Mesodermal cell (in vitro differentiated cells): ENCODE measurements around the gene GSX2.

ENCODE experiments used
- H3K27ac ChIP-seq: 2 replicates; pipeline ENCODE4 v1.7.0; 2013; ENCODE audit warnings: mild to moderate bottlenecking, low read depth, low read length, moderate library complexity; ENCODE audit not compliant: severe bottlenecking
- H3K36me3 ChIP-seq: 2 replicates; pipeline ENCODE4 v1.7.1; 2013; ENCODE audit warnings: mild to moderate bottlenecking, low read length, moderate library complexity; ENCODE audit not compliant: control insufficient read depth, insufficient read depth
- H3K4me1 ChIP-seq: one replicate; pipeline ENCODE4 v1.7.1; 2013; ENCODE audit warnings: mild to moderate bottlenecking, low read length; ENCODE audit not compliant: insufficient read depth, control insufficient read depth, poor library complexity, severe bottlenecking
- H3K4me3 ChIP-seq: 2 replicates; pipeline ENCODE4 v1.7.0; 2013; ENCODE audit warnings: low read length, control low read depth, mild to moderate bottlenecking; ENCODE audit not compliant: insufficient read depth, poor library complexity, severe bottlenecking; ENCODE audit errors: extremely low read depth
- H3K9me3 ChIP-seq: 2 replicates; pipeline ENCODE4 v1.7.1; 2013; ENCODE audit warnings: mild to moderate bottlenecking, low read length, moderate library complexity; ENCODE audit not compliant: control insufficient read depth
- WGBS, 2 experiments: methylation state at CpG; one replicate each; pipeline ENCODE4 v1.1.5; 2013; ENCODE audit warnings: missing lambda C conversion rate in 2 of 2; ENCODE audit not compliant: insufficient coverage in 2 of 2; 5-methylcytosine and 5-hydroxymethylcytosine counted together

The GSX2 gene

GRCh38 chr4:54077812-54078211 is 22.2 kb upstream of the GSX2 start:
- Histone ChIP-seq H3K9me3 (no peaks in the 10 kb centered on the region), H3K36me3 (no peaks in the 10 kb centered on the region), H3K4me3 (no peak overlapping the region), H3K4me1 (peaks cover 33% of the 10 kb centered on the region), H3K27ac (no peak overlapping the region)
- WGBS, 2 experiments, result 100% methylated on average over 1 of the region's 1 CpG; no CpG with 5 or more reads in 1 of the 2 experiments

DNA sequence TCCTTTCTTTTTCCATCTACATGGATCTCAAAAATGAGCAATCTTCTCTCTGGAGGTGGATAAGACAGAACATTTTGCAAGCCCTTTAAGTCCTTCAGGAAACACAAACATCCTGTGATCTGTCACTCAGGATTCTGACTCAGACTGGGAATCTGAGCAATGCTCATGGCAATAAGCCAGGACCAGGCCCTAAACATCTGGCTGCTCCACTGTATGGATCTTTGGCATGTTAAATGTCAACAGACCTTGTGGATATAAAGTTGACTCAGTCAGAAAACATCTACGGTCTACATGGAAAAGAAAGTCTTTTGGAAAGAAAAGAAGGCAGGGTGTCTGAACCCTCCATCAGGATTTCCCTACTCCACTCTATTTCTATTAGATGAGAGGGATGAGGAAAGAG is 17.8 kb upstream of the GSX2 start:
- Histone ChIP-seq H3K4me1 (peaks cover 34% of the 10 kb centered on the region), H3K36me3 (no peaks in the 10 kb centered on the region), H3K27ac (peak overlapping the region; percentile 76), H3K9me3 (no peaks in the 10 kb centered on the region), H3K4me3 (no peak overlapping the region)
- WGBS, 2 experiments, result no CpG with 5 or more reads among the region's 1 CpG

- Histone ChIP-seq H3K4me1 (peaks cover 26% of the 10 kb centered on the region), H3K27ac (no peak overlapping the region), H3K36me3 (no peaks in the 10 kb centered on the region), H3K4me3 (no peak overlapping the region), H3K9me3 (no peaks in the 10 kb centered on the region)
- 100% methylated on average over 3 of the region's 3 CpGs; no CpG with 5 or more reads in 1 of the 2 experiments for WGBS, 2 experiments
Observed at GRCh38 chr4:54085284-54085683, 14.7 kb upstream of the GSX2 start.

- Histone ChIP-seq H3K4me3 (no peak overlapping the region), H3K27ac (no peak overlapping the region), H3K4me1 (peaks cover 16% of the 10 kb centered on the region), H3K9me3 (no peaks in the 10 kb centered on the region), H3K36me3 (no peaks in the 10 kb centered on the region)
- 100% methylated on average over 1 of the region's 1 CpG; no CpG with 5 or more reads in 1 of the 2 experiments for WGBS, 2 experiments
Observed at GRCh38 chr4:54089875-54090274, 10.1 kb upstream of the GSX2 start.

- WGBS, 2 experiments, result 75 to 92% methylated on average over 2 to 4 of the region's 8 CpGs
- Histone ChIP-seq H3K27ac (no peak overlapping the region), H3K9me3 (no peaks in the 10 kb centered on the region), H3K4me1 (peaks cover 12% of the 10 kb centered on the region), H3K36me3 (no peaks in the 10 kb centered on the region), H3K4me3 (no peak overlapping the region)
Observed at GRCh38 chr4:54090404-54090803, 9.6 kb upstream of the GSX2 start.

DNA sequence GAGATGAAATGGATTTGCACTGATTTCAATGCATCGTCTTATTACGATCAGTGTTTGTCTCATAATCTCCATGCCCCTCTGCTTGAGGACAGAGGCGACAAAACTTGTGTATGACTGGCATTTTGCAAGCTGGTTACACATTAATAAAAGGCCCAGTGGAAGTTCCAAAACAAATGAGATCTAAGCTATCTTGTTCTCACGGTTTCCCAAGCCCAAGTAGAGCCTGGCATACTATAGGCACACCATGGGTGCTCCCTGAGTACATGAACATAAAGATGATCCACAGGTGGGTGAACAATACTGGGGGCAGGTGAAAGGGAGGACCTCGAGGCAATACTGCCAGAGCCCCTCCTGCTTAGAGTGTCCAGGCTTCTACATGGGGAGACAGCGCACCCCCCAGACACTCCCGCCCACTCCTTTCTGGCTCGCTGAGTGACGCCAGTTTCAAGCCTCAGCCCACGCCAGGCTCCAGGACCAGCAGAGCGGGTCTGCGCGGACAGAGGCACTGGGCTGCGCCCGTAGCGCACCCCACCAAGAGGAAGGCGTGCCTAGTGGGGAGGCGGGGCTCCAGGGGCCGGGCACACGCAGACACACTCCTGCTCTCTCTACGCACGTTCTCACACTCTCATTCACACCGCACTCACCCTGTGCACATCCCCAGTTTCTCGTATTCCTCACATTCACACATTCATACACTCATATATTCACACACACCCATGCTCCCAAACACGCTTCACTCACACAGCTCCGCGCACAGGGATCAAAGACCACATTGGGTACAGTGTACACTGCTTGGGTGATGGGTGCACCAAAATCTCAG is 8.9 kb upstream of the GSX2 start:
- 31 to 45% methylated on average over 20 to 21 of the region's 27 CpGs for WGBS, 2 experiments
- no peak overlapping the region for H3K27ac ChIP-seq
- H3K36me3 ChIP-seq, result no peaks in the 10 kb centered on the region
- H3K4me3 ChIP-seq, result peak overlapping the region; percentile 44
- no peaks in the 10 kb centered on the region for H3K9me3 ChIP-seq
- peaks cover 12% of the 10 kb centered on the region for H3K4me1 ChIP-seq

DNA sequence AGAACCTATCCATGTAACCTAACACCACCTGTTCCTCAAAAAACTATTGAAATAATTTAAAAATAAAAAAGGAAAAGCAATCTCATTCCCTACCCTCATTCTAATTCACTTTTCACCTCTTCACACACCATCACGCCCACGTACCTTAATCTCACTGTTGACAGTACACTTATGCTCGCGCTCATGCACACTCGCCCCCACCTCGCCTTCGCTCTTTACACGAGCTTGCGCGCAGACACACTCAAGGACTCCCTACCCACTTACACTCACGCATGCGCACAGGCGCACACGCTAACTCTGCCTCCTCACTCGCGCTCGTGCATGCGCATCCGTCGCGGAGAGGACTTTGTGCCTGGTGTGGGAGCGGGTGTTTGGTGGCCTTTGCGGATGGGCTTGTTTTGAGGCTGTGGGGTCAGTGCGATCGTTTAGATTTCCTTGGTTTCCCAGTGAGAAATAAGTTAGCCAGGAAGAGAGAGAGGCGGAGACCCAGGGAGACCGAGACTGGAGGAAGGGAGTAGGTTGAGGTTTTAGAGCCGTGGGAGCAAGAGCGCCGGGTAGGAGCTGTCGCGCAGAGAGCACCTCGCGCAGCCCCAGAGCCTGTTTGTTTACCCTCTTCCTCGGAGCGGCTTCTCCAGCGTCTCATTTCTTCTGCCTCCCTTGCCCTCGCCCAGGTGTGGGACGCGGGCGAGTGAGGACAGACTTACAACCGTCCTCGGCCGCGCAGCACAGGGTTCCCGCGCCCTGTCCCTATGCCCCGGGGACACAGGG is 8.1 kb upstream of the GSX2 start:
- Histone ChIP-seq H3K9me3 (no peaks in the 10 kb centered on the region), H3K36me3 (no peaks in the 10 kb centered on the region), H3K4me3 (peak overlapping the region; percentile 44), H3K27ac (no peak overlapping the region), H3K4me1 (peaks cover 20% of the 10 kb centered on the region)
- WGBS, 2 experiments, result 1% methylated on average over 30 to 33 of the region's 48 CpGs

DNA sequence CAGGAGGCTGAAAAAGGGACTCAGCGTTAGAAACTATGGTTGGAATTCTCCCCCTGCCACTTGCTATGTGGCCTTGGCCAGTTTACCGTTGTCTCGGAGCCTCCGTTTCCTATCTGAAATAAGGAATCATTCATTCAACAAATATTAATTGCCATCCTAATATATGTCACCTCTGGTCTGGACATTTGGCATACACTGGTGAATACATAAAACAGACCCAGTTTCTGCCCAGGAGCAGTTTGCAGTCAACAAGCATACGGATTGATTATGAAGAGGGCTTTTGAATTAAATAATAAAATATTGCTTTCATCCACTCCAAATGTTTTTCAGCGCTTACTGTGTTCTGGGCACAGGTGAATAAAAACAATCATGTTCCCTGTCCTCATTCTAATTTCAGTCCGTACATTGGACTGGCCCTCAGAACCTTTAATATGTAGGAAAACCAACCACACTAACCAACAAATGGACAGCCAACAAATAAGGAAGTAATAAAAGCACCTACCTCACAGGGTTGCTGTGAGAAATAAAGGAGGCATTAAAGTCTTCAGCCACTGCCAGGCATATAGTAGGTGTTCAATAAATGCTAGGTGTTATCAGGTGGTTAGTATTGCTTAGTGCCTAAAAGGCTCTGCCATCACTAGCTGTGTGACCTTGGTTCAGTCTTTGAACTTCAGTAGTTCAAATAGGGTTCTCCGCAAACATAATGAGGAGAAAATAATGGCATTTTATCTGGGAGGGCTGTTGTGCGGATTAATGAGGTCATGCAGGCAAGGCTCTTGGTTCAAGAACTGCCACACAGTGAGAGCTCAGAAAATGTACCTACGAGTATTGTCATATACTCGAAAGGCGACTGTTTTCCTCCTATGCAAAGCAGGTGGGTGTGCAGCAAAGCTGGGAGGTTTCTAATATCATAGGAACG is 7.3 kb upstream of the GSX2 start:
- Histone ChIP-seq H3K4me3 (peak overlapping the region; percentile 44), H3K36me3 (no peaks in the 10 kb centered on the region), H3K4me1 (peaks cover 21% of the 10 kb centered on the region), H3K9me3 (no peaks in the 10 kb centered on the region), H3K27ac (no peak overlapping the region)
- 17 to 20% methylated on average over 11 of the region's 13 CpGs for WGBS, 2 experiments

GRCh38 chr4:54093324-54094240 is 6.4 kb upstream of the GSX2 start:
- H3K9me3 ChIP-seq, result no peaks in the 10 kb centered on the region
- peaks cover 21% of the 10 kb centered on the region for H3K4me1 ChIP-seq
- H3K36me3 ChIP-seq, result no peaks in the 10 kb centered on the region
- 3 to 5% methylated on average over 26 to 31 of the region's 37 CpGs for WGBS, 2 experiments
- no peak overlapping the region for H3K27ac ChIP-seq
- no peak overlapping the region for H3K4me3 ChIP-seq
